ENCODE results near the gene CDC42. TPM values are rescaled to one million over a fixed set of nuclear protein-coding genes. Genes with fewer than 3 reads are reported as not detected.

Gene CDC42
- total and polyA plus RNA-seq, 2 of the 13 experiments (the other 11 are each of a cell fraction or from before 2014, with no cell fraction given) = 138 to 237 TPM

GRCh38 chr1:22052115-22053016, at the start of gene CDC42 (continued):
- TF ChIP-seq MTA3 (CRISPR knock-in tag; IDR thresholded peaks at IDR 0.05) (no peak), ZNF124 (CRISPR knock-in tag; IDR thresholded peaks at IDR 0.05) (no peak), ZBTB46 (CRISPR knock-in tag; IDR thresholded peaks at IDR 0.05; ENCODE audit: borderline replicate concordance) (no peak), DZIP1 (CRISPR knock-in tag; IDR thresholded peaks at IDR 0.05) (no peak), GABPB1 (CRISPR knock-in tag; IDR thresholded peaks at IDR 0.05) (peak; percentile 91), DR1 (CRISPR knock-in tag; IDR thresholded peaks at IDR 0.05) (no peak), HES4 (CRISPR knock-in tag; IDR thresholded peaks at IDR 0.05; ENCODE audit: borderline replicate concordance) (peak; percentile 22; the same call in 1 of the 2 replicates), KAT8 (CRISPR knock-in tag; IDR thresholded peaks at IDR 0.05) (peak; percentile 88), HNRNPL (IDR thresholded peaks at IDR 0.05; ENCODE audit: low read depth, low read length) (peak; percentile 66; the same call in 1 of the 2 replicates), HOXA9 (CRISPR knock-in tag; IDR thresholded peaks at IDR 0.05; ENCODE audit: borderline replicate concordance) (no peak), ZNF570 (CRISPR knock-in tag; IDR thresholded peaks at IDR 0.05; ENCODE audit: borderline replicate concordance) (no peak), HDAC2 (CRISPR knock-in tag; IDR thresholded peaks at IDR 0.05) (peak; percentile 71; the same call in 1 of the 2 replicates), KIAA2018 (CRISPR knock-in tag; IDR thresholded peaks at IDR 0.05; ENCODE audit: borderline replicate concordance) (no peak), DDIT3 (CRISPR knock-in tag; IDR thresholded peaks at IDR 0.05) (no peak), ZNF772 (CRISPR knock-in tag; IDR thresholded peaks at IDR 0.05) (peak; percentile 77; the same call in 1 of the 2 replicates)

Data from HepG2 (cell line).